Measurements from ENCODE around the gene NKX2-4. TPM values are rescaled to one million over a fixed set of nuclear protein-coding genes. Genes with fewer than 3 reads are reported as not detected.
"Not testable (repeated sequence)": the region's sequence is repeated elsewhere in the genome, so short reads cannot be mapped to it uniquely, and the experiment has no call there.

Gene NKX2-4
- total RNA-seq, 2 donors from 2014 or later: not detected

DNA sequence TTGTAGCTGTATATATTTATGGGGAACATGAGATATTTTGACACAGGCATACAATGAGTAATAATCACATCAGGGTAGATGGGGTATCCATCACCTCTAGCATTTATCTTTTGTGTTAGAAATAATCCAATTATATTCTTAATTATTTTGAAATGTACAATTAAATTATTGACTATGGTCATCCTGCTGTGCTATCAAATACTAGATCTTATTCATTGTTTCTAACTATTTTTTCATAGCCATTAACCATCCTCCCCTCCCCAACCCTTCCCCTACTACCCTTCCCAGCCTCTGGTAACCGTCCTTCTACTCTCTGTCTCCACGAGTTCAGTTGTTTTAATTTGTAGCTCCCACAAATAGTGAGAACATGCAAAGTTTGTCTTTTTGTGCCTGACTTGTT lies 28.5 kb downstream of the NKX2-4 start:
- H3K36me3 ChIP-seq: no peaks in the 10 kb centered on the region
- no peak for DNase-seq
- intact Hi-C loops (cut with DNase I): no loop called here

DNA sequence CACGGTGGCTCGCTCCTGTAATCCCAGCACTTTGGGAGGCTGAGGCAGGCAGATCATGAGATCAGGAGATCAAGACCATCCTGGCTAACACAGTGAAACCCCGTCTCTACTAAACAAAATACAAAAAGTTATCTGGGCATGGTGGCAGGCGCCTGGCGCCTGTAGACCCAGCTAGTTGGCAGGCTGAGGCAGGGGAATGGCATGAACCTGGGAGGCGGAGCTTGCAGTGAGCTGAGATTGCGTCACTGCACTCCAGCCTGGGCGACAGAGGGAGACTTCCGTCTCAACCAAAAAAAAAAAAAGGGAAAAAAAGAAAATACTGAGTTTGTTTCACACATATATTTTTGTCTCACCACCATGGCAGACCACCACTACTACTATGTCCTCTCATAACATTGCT lies 31.1 kb downstream of the NKX2-4 start:
- H3K36me3 ChIP-seq; H3K9ac ChIP-seq (ENCODE audit: low read depth in 2 of 2, low read length in 2 of 2); DNase-seq; intact Hi-C loops (cut with DNase I); H3K27ac ChIP-seq; H3K4me1 ChIP-seq; H3K9me3 ChIP-seq; H3K27me3 ChIP-seq; H3K4me3 ChIP-seq: not testable (repeated sequence)

More for the DNA sequence above, 28.5 kb downstream of the NKX2-4 start:
- H3K9ac ChIP-seq (ENCODE audit: low read depth in 2 of 2, low read length in 2 of 2): no peak overlapping the region
- H3K27ac ChIP-seq: no peak overlapping the region
- H3K9me3 ChIP-seq: no peaks in the 10 kb centered on the region
- TF ChIP-seq, protein P1, sequence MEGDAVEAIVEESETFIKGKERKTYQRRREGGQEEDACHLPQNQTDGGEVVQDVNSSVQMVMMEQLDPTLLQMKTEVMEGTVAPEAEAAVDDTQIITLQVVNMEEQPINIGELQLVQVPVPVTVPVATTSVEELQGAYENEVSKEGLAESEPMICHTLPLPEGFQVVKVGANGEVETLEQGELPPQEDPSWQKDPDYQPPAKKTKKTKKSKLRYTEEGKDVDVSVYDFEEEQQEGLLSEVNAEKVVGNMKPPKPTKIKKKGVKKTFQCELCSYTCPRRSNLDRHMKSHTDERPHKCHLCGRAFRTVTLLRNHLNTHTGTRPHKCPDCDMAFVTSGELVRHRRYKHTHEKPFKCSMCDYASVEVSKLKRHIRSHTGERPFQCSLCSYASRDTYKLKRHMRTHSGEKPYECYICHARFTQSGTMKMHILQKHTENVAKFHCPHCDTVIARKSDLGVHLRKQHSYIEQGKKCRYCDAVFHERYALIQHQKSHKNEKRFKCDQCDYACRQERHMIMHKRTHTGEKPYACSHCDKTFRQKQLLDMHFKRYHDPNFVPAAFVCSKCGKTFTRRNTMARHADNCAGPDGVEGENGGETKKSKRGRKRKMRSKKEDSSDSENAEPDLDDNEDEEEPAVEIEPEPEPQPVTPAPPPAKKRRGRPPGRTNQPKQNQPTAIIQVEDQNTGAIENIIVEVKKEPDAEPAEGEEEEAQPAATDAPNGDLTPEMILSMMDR (IDR thresholded peaks at IDR 0.05): no peak
- H3K4me3 ChIP-seq: no peak overlapping the region
- H3K27me3 ChIP-seq: no peaks in the 10 kb centered on the region
- H3K4me1 ChIP-seq: no peaks in the 10 kb centered on the region

DNA sequence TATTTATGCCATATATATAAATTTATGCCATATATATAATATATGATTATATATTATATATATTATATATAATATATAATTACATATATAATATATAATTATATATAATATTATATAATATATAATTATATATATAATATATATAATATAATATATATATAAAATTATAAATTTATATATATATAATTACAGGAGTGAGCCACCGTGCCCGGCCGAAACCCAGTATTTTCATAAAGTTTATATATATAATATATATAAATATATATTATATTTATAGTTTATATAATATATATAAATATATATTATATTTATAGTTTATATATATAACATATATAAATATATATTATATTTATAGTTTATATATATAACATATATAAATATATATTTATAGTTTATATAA lies 31.6 kb downstream of the NKX2-4 start:
- intact Hi-C loops (cut with DNase I): no loop called here
- no peak for DNase-seq
- H3K9me3 ChIP-seq: no peaks in the 10 kb centered on the region
- H3K4me3 ChIP-seq: no peak overlapping the region
- no peak overlapping the region for H3K9ac ChIP-seq (ENCODE audit: low read depth in 2 of 2, low read length in 2 of 2)
- H3K27ac ChIP-seq: no peak overlapping the region
- H3K4me1 ChIP-seq: no peaks in the 10 kb centered on the region
- no peaks in the 10 kb centered on the region for H3K36me3 ChIP-seq
- H3K27me3 ChIP-seq: no peaks in the 10 kb centered on the region
- TF ChIP-seq, protein P1 (IDR thresholded peaks at IDR 0.05): no peak

DNA sequence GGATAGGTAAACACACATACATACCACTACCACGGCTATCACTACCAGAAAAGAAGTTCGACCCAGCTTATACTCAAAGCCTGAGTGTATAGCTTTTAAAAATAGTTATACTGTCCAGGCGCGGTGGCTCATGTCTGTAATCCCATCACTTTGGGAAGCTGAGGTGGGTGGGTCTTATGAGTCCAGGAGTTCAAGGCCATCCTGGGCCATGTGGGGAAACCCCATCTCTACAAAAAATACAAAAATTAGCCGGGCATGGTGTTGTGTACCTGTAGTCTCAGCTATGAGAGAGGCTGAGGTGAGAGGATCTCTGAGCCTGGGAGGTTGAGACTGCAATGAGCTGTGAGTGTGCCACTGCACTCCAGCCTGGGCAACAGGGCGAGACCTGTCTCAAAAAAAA lies 32.9 kb downstream of the NKX2-4 start:
- TF ChIP-seq, protein P1 (IDR thresholded peaks at IDR 0.05): no peak
- Histone ChIP-seq H3K9ac (ENCODE audit: low read depth in 2 of 2, low read length in 2 of 2) (no peak overlapping the region), H3K27me3 (no peaks in the 10 kb centered on the region), H3K4me3 (no peak overlapping the region), H3K36me3 (no peaks in the 10 kb centered on the region), H3K27ac (no peak overlapping the region), H3K9me3 (no peaks in the 10 kb centered on the region), H3K4me1 (no peaks in the 10 kb centered on the region)
- DNase-seq: no peak
- intact Hi-C loops (cut with DNase I): no loop called here

DNA sequence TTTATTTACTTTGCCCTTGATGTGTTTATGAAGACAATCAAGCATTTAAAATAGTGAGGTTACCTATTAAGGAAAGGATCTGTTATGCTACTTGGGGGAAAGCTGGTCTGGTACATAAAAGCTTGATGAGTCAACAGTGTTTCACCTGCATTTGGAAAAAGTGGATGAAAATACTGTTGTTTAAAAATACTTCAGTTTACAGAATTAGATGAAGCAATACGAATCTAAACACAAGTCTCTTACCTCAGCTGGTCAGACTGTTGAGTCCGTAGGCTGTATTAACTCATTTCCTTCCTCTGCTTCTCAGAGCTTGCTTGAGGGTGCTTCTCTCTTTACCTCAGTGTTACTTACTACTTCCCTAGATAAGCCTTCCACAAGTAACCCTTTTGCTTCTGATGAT lies 36.1 kb downstream of the NKX2-4 start:
- Histone ChIP-seq H3K4me1 (no peaks in the 10 kb centered on the region), H3K9me3 (no peaks in the 10 kb centered on the region), H3K9ac (ENCODE audit: low read depth in 2 of 2, low read length in 2 of 2) (no peak overlapping the region), H3K27ac (no peak overlapping the region), H3K4me3 (no peak overlapping the region), H3K27me3 (no peaks in the 10 kb centered on the region), H3K36me3 (no peaks in the 10 kb centered on the region)
- TF ChIP-seq, protein P1 (IDR thresholded peaks at IDR 0.05): no peak
- no peak for DNase-seq
- intact Hi-C loops (cut with DNase I): no loop called here

DNA sequence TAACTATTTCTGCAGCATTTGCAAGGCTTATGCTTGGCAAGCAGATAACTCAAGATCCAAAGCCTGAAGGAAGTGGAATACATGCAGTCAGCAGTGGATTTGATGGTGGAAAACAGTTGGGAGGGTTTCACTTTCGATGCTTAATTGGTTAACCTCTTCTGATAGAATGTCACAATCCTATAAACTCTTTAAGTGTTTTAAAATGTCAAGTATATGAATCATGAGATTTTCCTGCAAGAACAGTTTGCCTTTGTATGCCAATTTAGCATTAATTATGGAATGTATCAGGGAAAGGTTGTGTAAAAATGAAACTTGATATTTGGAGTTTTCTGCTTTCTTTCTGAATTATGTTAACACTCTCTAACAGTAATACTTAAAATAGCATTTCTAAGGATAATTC lies 36.6 kb downstream of the NKX2-4 start:
- Histone ChIP-seq H3K9me3 (no peaks in the 10 kb centered on the region), H3K27me3 (no peaks in the 10 kb centered on the region), H3K4me1 (no peaks in the 10 kb centered on the region), H3K27ac (no peak overlapping the region), H3K36me3 (no peaks in the 10 kb centered on the region), H3K9ac (ENCODE audit: low read depth in 2 of 2, low read length in 2 of 2) (no peak overlapping the region), H3K4me3 (no peak overlapping the region)
- no peak for DNase-seq
- TF ChIP-seq, protein P1 (IDR thresholded peaks at IDR 0.05): no peak
- intact Hi-C loops (cut with DNase I): no loop called here
